ENCODE measurements around the gene ZCCHC14.
"Not testable (repeated sequence)": the region's sequence is repeated elsewhere in the genome, so short reads cannot be mapped to it uniquely, and the experiment has no call there.

Gene ZCCHC14

DNA sequence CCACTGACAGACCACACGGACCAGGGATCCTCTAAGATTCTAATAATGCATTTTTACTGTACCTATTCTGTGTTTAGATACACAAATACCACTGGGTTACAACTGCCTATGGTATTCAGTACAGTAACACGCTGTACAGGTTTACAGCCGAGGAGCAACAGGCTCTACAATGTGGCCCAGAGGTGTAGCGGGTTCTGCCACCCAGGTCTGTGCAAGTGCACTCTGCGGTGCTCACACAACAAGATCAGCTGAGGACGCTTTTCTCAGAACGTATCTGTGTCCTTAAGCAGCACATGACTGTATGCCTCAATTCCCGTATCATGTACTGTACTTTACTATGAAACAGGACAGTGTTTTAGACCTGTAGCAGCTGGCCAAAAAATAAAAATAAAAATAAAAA, 6.5 kb downstream of the ZCCHC14 start:
- Histone ChIP-seq H3K4me1 (ENCODE audit: control insufficient read depth, low read length) (0 out of 2 replicates have a peak, but pooled peaks cover 2% of the 10 kb centered on the region), H3K79me2 (ENCODE audit: control insufficient read depth, low read length) (peaks cover 50% of the 10 kb centered on the region), H3K4me2 (ENCODE audit: low read length) (no peak overlapping the region), H3K4me3 (ENCODE audit: low read length) (no peak overlapping the region), H3F3A (ENCODE audit: control insufficient read depth, insufficient read depth) (no peaks in the 10 kb centered on the region), H4K20me1 (ENCODE audit: control insufficient read depth, insufficient read depth, low read depth, low read length) (no peaks in the 10 kb centered on the region), H3K27me3 (ENCODE audit: control insufficient read depth, low read length) (no peaks in the 10 kb centered on the region), H3K9me3 (ENCODE audit: control insufficient read depth, insufficient read depth, low read length) (no peaks in the 10 kb centered on the region), H3K36me3 (ENCODE audit: control insufficient read depth, low read length) (no peaks in the 10 kb centered on the region), H3K27ac (ENCODE audit: low read depth, low read length) (no peak overlapping the region), H3K9me2 (replicated peaks; ENCODE audit: control insufficient read depth, low read length) (no peaks in the 10 kb centered on the region)
- TF ChIP-seq EZH2phosphoT487 (IDR thresholded peaks at IDR 0.05; ENCODE audit: borderline replicate concordance, low read length), result no peak
- TF ChIP-seq, protein P1, sequence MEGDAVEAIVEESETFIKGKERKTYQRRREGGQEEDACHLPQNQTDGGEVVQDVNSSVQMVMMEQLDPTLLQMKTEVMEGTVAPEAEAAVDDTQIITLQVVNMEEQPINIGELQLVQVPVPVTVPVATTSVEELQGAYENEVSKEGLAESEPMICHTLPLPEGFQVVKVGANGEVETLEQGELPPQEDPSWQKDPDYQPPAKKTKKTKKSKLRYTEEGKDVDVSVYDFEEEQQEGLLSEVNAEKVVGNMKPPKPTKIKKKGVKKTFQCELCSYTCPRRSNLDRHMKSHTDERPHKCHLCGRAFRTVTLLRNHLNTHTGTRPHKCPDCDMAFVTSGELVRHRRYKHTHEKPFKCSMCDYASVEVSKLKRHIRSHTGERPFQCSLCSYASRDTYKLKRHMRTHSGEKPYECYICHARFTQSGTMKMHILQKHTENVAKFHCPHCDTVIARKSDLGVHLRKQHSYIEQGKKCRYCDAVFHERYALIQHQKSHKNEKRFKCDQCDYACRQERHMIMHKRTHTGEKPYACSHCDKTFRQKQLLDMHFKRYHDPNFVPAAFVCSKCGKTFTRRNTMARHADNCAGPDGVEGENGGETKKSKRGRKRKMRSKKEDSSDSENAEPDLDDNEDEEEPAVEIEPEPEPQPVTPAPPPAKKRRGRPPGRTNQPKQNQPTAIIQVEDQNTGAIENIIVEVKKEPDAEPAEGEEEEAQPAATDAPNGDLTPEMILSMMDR (IDR thresholded peaks at IDR 0.05; ENCODE audit: low read depth, low read length, poor library complexity, severe bottlenecking), result no peak

DNA sequence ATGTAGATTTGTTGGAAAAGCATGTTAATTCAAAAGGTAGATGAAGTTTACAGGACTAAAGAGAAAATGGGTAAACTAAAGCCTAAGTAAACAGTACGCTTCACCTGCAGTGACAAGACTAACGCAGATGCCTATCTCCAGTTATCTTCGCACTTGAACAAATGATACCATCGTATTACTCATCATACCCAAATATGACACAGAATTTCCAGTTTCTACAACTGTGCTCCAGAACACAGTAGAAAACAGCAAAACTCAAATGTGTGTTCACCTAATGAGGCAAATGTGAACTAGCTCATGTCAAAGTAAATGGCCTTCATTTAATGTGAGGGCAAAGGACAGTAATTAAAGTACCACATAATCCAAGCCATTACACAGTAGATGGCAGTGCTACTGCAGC, 7.0 kb downstream of the ZCCHC14 start:
- not testable (repeated sequence) for H4K20me1 ChIP-seq (ENCODE audit: control insufficient read depth, insufficient read depth, low read depth, low read length); H3K36me3 ChIP-seq (ENCODE audit: control insufficient read depth, low read length); H3K4me1 ChIP-seq (ENCODE audit: control insufficient read depth, low read length); H3K9me3 ChIP-seq (ENCODE audit: control insufficient read depth, insufficient read depth, low read length); H3K27me3 ChIP-seq (ENCODE audit: control insufficient read depth, low read length); H3K4me2 ChIP-seq (ENCODE audit: low read length); H3K4me3 ChIP-seq (ENCODE audit: low read length); H3F3A ChIP-seq (ENCODE audit: control insufficient read depth, insufficient read depth); H3K27ac ChIP-seq (ENCODE audit: low read depth, low read length); H3K9me2 ChIP-seq (replicated peaks; ENCODE audit: control insufficient read depth, low read length)
- peaks cover 47% of the 10 kb centered on the region for H3K79me2 ChIP-seq (ENCODE audit: control insufficient read depth, low read length)

DNA sequence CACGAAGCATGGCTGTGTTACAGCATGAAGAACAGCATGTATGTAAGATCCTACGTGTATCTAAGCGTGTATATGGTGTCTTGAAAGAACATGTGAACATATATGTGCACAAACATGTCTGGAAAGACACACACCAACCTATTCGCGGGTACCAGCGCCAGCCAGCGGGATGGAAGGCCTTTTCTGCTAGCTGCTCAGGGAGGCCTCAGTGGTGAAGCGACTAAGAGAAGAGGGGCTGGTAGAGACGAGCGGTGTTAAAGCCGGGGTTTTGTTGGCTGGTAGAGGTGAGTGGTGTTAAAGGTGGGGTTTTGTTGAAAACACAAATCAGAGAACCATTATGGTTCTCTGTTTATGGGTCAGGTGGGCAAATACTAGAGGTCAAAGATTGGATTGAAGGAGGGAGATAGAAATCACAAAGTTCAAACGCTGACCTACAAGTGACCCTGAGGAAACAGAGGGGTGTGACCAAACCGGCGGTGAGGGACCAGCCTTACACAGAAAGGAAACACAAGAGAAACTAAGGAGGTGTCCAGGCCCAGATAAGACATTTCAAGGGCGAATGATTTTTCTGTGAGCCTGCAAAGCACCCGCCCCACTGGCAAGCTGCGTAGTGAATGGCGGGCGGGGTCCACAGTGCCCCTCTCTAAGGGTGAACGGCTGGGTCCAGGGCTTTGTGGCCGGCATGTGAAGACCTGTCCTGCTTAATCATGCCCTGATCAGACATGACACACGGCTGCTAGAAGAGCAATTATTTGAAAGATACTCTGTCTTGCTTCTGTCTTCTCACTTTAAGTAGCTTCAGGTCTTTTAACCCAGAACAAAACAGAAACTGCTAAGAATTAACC, 8.1 kb downstream of the ZCCHC14 start:
- Histone ChIP-seq H3K79me2 (ENCODE audit: control insufficient read depth, low read length) (peaks cover 36% of the 10 kb centered on the region), H4K20me1 (ENCODE audit: control insufficient read depth, insufficient read depth, low read depth, low read length) (no peaks in the 10 kb centered on the region), H3K9me2 (replicated peaks; ENCODE audit: control insufficient read depth, low read length) (no peaks in the 10 kb centered on the region), H3K9me3 (ENCODE audit: control insufficient read depth, insufficient read depth, low read length) (no peaks in the 10 kb centered on the region), H3K4me2 (ENCODE audit: low read length) (no peak overlapping the region), H3K4me3 (ENCODE audit: low read length) (no peak overlapping the region), H3K27me3 (ENCODE audit: control insufficient read depth, low read length) (no peaks in the 10 kb centered on the region), H3K36me3 (ENCODE audit: control insufficient read depth, low read length) (no peaks in the 10 kb centered on the region), H3F3A (ENCODE audit: control insufficient read depth, insufficient read depth) (no peaks in the 10 kb centered on the region), H3K4me1 (ENCODE audit: control insufficient read depth, low read length) (no peaks in the 10 kb centered on the region), H3K27ac (ENCODE audit: low read depth, low read length) (no peak overlapping the region)
- TF ChIP-seq EZH2phosphoT487 (IDR thresholded peaks at IDR 0.05; ENCODE audit: borderline replicate concordance, low read length), result no peak
- TF ChIP-seq, protein P1 (IDR thresholded peaks at IDR 0.05; ENCODE audit: low read depth, low read length, poor library complexity, severe bottlenecking), result no peak

DNA sequence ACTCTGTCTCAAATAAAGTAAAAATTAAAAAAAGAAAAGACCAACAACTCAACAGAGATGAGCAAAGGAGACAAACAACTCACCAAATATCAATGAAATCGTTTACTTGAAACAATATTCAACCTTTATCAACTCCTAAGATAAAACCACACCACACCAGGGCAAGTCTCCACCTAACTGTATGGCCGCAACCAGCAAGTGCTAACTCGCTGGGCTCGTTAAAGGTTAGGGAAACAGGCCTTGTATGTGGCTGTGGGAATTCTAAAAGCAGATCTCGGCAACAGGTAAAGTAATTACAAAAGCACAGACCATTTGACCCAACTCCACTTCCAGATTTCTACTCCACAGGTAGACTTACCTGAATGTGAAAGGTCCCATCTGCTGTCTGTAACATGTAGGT, 9.3 kb downstream of the ZCCHC14 start:
- H3K36me3 ChIP-seq (ENCODE audit: control insufficient read depth, low read length), result no peaks in the 10 kb centered on the region
- H3K27me3 ChIP-seq (ENCODE audit: control insufficient read depth, low read length), result no peaks in the 10 kb centered on the region
- no peaks in the 10 kb centered on the region for H4K20me1 ChIP-seq (ENCODE audit: control insufficient read depth, insufficient read depth, low read depth, low read length)
- no peaks in the 10 kb centered on the region for H3F3A ChIP-seq (ENCODE audit: control insufficient read depth, insufficient read depth)
- no peaks in the 10 kb centered on the region for H3K9me3 ChIP-seq (ENCODE audit: control insufficient read depth, insufficient read depth, low read length)
- no peak overlapping the region for H3K4me2 ChIP-seq (ENCODE audit: low read length)
- H3K4me1 ChIP-seq (ENCODE audit: control insufficient read depth, low read length), result no peaks in the 10 kb centered on the region
- no peak for TF ChIP-seq EZH2phosphoT487 (IDR thresholded peaks at IDR 0.05; ENCODE audit: borderline replicate concordance, low read length)
- TF ChIP-seq, protein P1 (IDR thresholded peaks at IDR 0.05; ENCODE audit: low read depth, low read length, poor library complexity, severe bottlenecking), result no peak
- H3K79me2 ChIP-seq (ENCODE audit: control insufficient read depth, low read length), result peaks cover 26% of the 10 kb centered on the region
- H3K27ac ChIP-seq (ENCODE audit: low read depth, low read length), result no peak overlapping the region
- H3K4me3 ChIP-seq (ENCODE audit: low read length), result no peak overlapping the region
- H3K9me2 ChIP-seq (replicated peaks; ENCODE audit: control insufficient read depth, low read length), result no peaks in the 10 kb centered on the region

DNA sequence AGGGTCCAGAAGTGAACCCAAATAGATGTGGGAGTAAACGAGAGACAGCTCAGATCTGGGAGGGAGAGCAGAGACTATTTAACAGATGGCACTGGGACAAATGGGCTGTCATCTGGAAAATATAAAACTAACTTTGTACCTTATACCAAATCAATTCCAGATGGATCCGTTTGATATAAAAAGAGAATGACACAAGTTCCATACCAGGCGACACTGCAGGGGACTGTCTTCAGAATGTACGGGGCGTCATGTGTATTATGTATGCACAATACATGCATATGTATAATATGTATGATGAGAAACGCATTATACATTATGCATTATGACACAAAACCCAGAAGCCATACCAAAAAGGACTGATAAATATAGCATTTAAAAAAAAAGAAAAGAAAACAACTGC, 10.2 kb downstream of the ZCCHC14 start:
- H3K27me3 ChIP-seq (ENCODE audit: control insufficient read depth, low read length); H3K9me3 ChIP-seq (ENCODE audit: control insufficient read depth, insufficient read depth, low read length); H4K20me1 ChIP-seq (ENCODE audit: control insufficient read depth, insufficient read depth, low read depth, low read length); H3K4me1 ChIP-seq (ENCODE audit: control insufficient read depth, low read length); H3F3A ChIP-seq (ENCODE audit: control insufficient read depth, insufficient read depth); H3K4me2 ChIP-seq (ENCODE audit: low read length); H3K9me2 ChIP-seq (replicated peaks; ENCODE audit: control insufficient read depth, low read length); H3K4me3 ChIP-seq (ENCODE audit: low read length); H3K36me3 ChIP-seq (ENCODE audit: control insufficient read depth, low read length); H3K27ac ChIP-seq (ENCODE audit: low read depth, low read length): not testable (repeated sequence)
- peaks cover 20% of the 10 kb centered on the region for H3K79me2 ChIP-seq (ENCODE audit: control insufficient read depth, low read length)

All from DOHH2 (cell line).